ENCODE data around the gene ATXN3L.

ATXN3L gene

GRCh38 chrX:13319953-13320352 lies at the start of gene ATXN3L:
Gene ATXN3L (minus strand): TSS chrX:13320053. CDS start chrX:13319934, 119 bp downstream.
- H3K4me3 ChIP-seq (ENCODE audit: low read depth in 1 of 5, low read length in 5 of 5): no peak within 1 kb of the TSS
- no peaks in the 10 kb centered on the region for H3K36me3 ChIP-seq (ENCODE audit: control insufficient read depth in 5 of 5, insufficient read depth in 5 of 5, low read length in 5 of 5)
- H3K9ac ChIP-seq (ENCODE audit: low read length in 5 of 5): no peak within 1 kb of the TSS
- no peaks in the 10 kb centered on the region for H3K4me1 ChIP-seq (ENCODE audit: control insufficient read depth in 5 of 5, insufficient read depth in 5 of 5, low read length in 5 of 5)
- no peak within 1 kb of the TSS for H3K27ac ChIP-seq (ENCODE audit: low read depth, low read length)
- H3K27me3 ChIP-seq (ENCODE audit: control insufficient read depth in 5 of 5, insufficient read depth in 4 of 5, low read length in 5 of 5): no peaks in the 10 kb centered on the region
- H3K9me3 ChIP-seq (ENCODE audit: control insufficient read depth in 5 of 5, low read length in 5 of 5): no peaks in the 10 kb centered on the region

GRCh38 chrX:13369256-13370030 lies 49.6 kb upstream of the ATXN3L start:
- H3K9ac ChIP-seq (ENCODE audit: low read length in 5 of 5): no peak overlapping the region
- no peaks in the 10 kb centered on the region for H3K36me3 ChIP-seq (ENCODE audit: control insufficient read depth in 5 of 5, insufficient read depth in 5 of 5, low read length in 5 of 5)
- H3K4me3 ChIP-seq (ENCODE audit: low read depth in 1 of 5, low read length in 5 of 5): no peak overlapping the region
- peaks cover 0 to 10% (median 0%) of the 10 kb centered on the region in 5 donors for H3K27me3 ChIP-seq (ENCODE audit: control insufficient read depth in 5 of 5, insufficient read depth in 4 of 5, low read length in 5 of 5)
- H3K9me3 ChIP-seq (ENCODE audit: control insufficient read depth in 5 of 5, low read length in 5 of 5): no peaks in the 10 kb centered on the region
- H3K27ac ChIP-seq (ENCODE audit: low read depth, low read length): no peak overlapping the region
- peaks cover 0 to 3% (median 0%) of the 10 kb centered on the region in 5 donors for H3K4me1 ChIP-seq (ENCODE audit: control insufficient read depth in 5 of 5, insufficient read depth in 5 of 5, low read length in 5 of 5)

- Histone ChIP-seq H3K9me3 (ENCODE audit: control insufficient read depth in 5 of 5, low read length in 5 of 5) (no peaks in the 10 kb centered on the region), H3K9ac (ENCODE audit: low read length in 5 of 5) (no peak overlapping the region), H3K4me1 (ENCODE audit: control insufficient read depth in 5 of 5, insufficient read depth in 5 of 5, low read length in 5 of 5) (no peaks in the 10 kb centered on the region), H3K36me3 (ENCODE audit: control insufficient read depth in 5 of 5, insufficient read depth in 5 of 5, low read length in 5 of 5) (no peaks in the 10 kb centered on the region), H3K27me3 (ENCODE audit: control insufficient read depth in 5 of 5, insufficient read depth in 4 of 5, low read length in 5 of 5) (peaks cover 0 to 4% (median 0%) of the 10 kb centered on the region in 5 donors), H3K4me3 (ENCODE audit: low read depth in 1 of 5, low read length in 5 of 5) (no peak overlapping the region), H3K27ac (ENCODE audit: low read depth, low read length) (no peak overlapping the region)
Observed at GRCh38 chrX:13367950-13368349, 48.1 kb upstream of the ATXN3L start.

GRCh38 chrX:13366698-13367097 lies 46.8 kb upstream of the ATXN3L start:
- Histone ChIP-seq H3K9ac (ENCODE audit: low read length in 5 of 5) (no peak overlapping the region), H3K27ac (ENCODE audit: low read depth, low read length) (no peak overlapping the region), H3K36me3 (ENCODE audit: control insufficient read depth in 5 of 5, insufficient read depth in 5 of 5, low read length in 5 of 5) (no peaks in the 10 kb centered on the region), H3K4me3 (ENCODE audit: low read depth in 1 of 5, low read length in 5 of 5) (no peak overlapping the region), H3K4me1 (ENCODE audit: control insufficient read depth in 5 of 5, insufficient read depth in 5 of 5, low read length in 5 of 5) (no peaks in the 10 kb centered on the region), H3K9me3 (ENCODE audit: control insufficient read depth in 5 of 5, low read length in 5 of 5) (no peaks in the 10 kb centered on the region), H3K27me3 (ENCODE audit: control insufficient read depth in 5 of 5, insufficient read depth in 4 of 5, low read length in 5 of 5) (peaks cover 0 to 4% (median 0%) of the 10 kb centered on the region in 5 donors)

- Histone ChIP-seq H3K4me1 (ENCODE audit: control insufficient read depth in 5 of 5, insufficient read depth in 5 of 5, low read length in 5 of 5) (no peaks in the 10 kb centered on the region), H3K9ac (ENCODE audit: low read length in 5 of 5) (no peak overlapping the region), H3K36me3 (ENCODE audit: control insufficient read depth in 5 of 5, insufficient read depth in 5 of 5, low read length in 5 of 5) (no peaks in the 10 kb centered on the region), H3K27me3 (ENCODE audit: control insufficient read depth in 5 of 5, insufficient read depth in 4 of 5, low read length in 5 of 5) (peaks cover 0 to 2% (median 0%) of the 10 kb centered on the region in 5 donors), H3K27ac (ENCODE audit: low read depth, low read length) (no peak overlapping the region), H3K9me3 (ENCODE audit: control insufficient read depth in 5 of 5, low read length in 5 of 5) (no peaks in the 10 kb centered on the region), H3K4me3 (ENCODE audit: low read depth in 1 of 5, low read length in 5 of 5) (no peak overlapping the region)
Observed at GRCh38 chrX:13365161-13365560, 45.3 kb upstream of the ATXN3L start.

GRCh38 chrX:13364230-13364857 lies 44.5 kb upstream of the ATXN3L start:
- Histone ChIP-seq H3K27me3 (ENCODE audit: control insufficient read depth in 5 of 5, insufficient read depth in 4 of 5, low read length in 5 of 5) (peaks cover 0 to 2% (median 0%) of the 10 kb centered on the region in 5 donors), H3K36me3 (ENCODE audit: control insufficient read depth in 5 of 5, insufficient read depth in 5 of 5, low read length in 5 of 5) (no peaks in the 10 kb centered on the region), H3K4me3 (ENCODE audit: low read depth in 1 of 5, low read length in 5 of 5) (no peak overlapping the region), H3K9me3 (ENCODE audit: control insufficient read depth in 5 of 5, low read length in 5 of 5) (no peaks in the 10 kb centered on the region), H3K4me1 (ENCODE audit: control insufficient read depth in 5 of 5, insufficient read depth in 5 of 5, low read length in 5 of 5) (no peaks in the 10 kb centered on the region), H3K27ac (ENCODE audit: low read depth, low read length) (no peak overlapping the region), H3K9ac (ENCODE audit: low read length in 5 of 5) (no peak overlapping the region)

- no peaks in the 10 kb centered on the region for H3K36me3 ChIP-seq (ENCODE audit: control insufficient read depth in 5 of 5, insufficient read depth in 5 of 5, low read length in 5 of 5)
- no peak overlapping the region for H3K9ac ChIP-seq (ENCODE audit: low read length in 5 of 5)
- H3K4me3 ChIP-seq (ENCODE audit: low read depth in 1 of 5, low read length in 5 of 5): no peak overlapping the region
- no peaks in the 10 kb centered on the region for H3K9me3 ChIP-seq (ENCODE audit: control insufficient read depth in 5 of 5, low read length in 5 of 5)
- peaks cover 0 to 4% (median 0%) of the 10 kb centered on the region in 5 donors for H3K4me1 ChIP-seq (ENCODE audit: control insufficient read depth in 5 of 5, insufficient read depth in 5 of 5, low read length in 5 of 5)
- no peak overlapping the region for H3K27ac ChIP-seq (ENCODE audit: low read depth, low read length)
- H3K27me3 ChIP-seq (ENCODE audit: control insufficient read depth in 5 of 5, insufficient read depth in 4 of 5, low read length in 5 of 5): peaks cover 0 to 4% (median 0%) of the 10 kb centered on the region in 5 donors
Observed at GRCh38 chrX:13360146-13360545, 40.3 kb upstream of the ATXN3L start.

GRCh38 chrX:13357925-13358324 lies 38.1 kb upstream of the ATXN3L start:
- H3K4me3 ChIP-seq (ENCODE audit: low read depth in 1 of 5, low read length in 5 of 5): no peak overlapping the region
- H3K27me3 ChIP-seq (ENCODE audit: control insufficient read depth in 5 of 5, insufficient read depth in 4 of 5, low read length in 5 of 5): peaks cover 0 to 4% (median 0%) of the 10 kb centered on the region in 5 donors
- no peak overlapping the region for H3K27ac ChIP-seq (ENCODE audit: low read depth, low read length)
- peaks cover 0 to 4% (median 0%) of the 10 kb centered on the region in 5 donors for H3K4me1 ChIP-seq (ENCODE audit: control insufficient read depth in 5 of 5, insufficient read depth in 5 of 5, low read length in 5 of 5)
- H3K36me3 ChIP-seq (ENCODE audit: control insufficient read depth in 5 of 5, insufficient read depth in 5 of 5, low read length in 5 of 5): no peaks in the 10 kb centered on the region
- H3K9me3 ChIP-seq (ENCODE audit: control insufficient read depth in 5 of 5, low read length in 5 of 5): no peaks in the 10 kb centered on the region
- H3K9ac ChIP-seq (ENCODE audit: low read length in 5 of 5): no peak overlapping the region

GRCh38 chrX:13346646-13347045 lies 26.8 kb upstream of the ATXN3L start:
- Histone ChIP-seq H3K9me3 (ENCODE audit: control insufficient read depth in 5 of 5, low read length in 5 of 5) (no peaks in the 10 kb centered on the region), H3K9ac (ENCODE audit: low read length in 5 of 5) (no peak overlapping the region), H3K36me3 (ENCODE audit: control insufficient read depth in 5 of 5, insufficient read depth in 5 of 5, low read length in 5 of 5) (no peaks in the 10 kb centered on the region), H3K27ac (ENCODE audit: low read depth, low read length) (no peak overlapping the region), H3K27me3 (ENCODE audit: control insufficient read depth in 5 of 5, insufficient read depth in 4 of 5, low read length in 5 of 5) (peaks cover 0 to 6% (median 0%) of the 10 kb centered on the region in 5 donors), H3K4me1 (ENCODE audit: control insufficient read depth in 5 of 5, insufficient read depth in 5 of 5, low read length in 5 of 5) (peaks cover 0 to 4% (median 0%) of the 10 kb centered on the region in 5 donors), H3K4me3 (ENCODE audit: low read depth in 1 of 5, low read length in 5 of 5) (no peak overlapping the region)

GRCh38 chrX:13345438-13345837 lies 25.6 kb upstream of the ATXN3L start:
- Histone ChIP-seq H3K4me3 (ENCODE audit: low read depth in 1 of 5, low read length in 5 of 5) (no peak overlapping the region), H3K9me3 (ENCODE audit: control insufficient read depth in 5 of 5, low read length in 5 of 5) (no peaks in the 10 kb centered on the region), H3K9ac (ENCODE audit: low read length in 5 of 5) (no peak overlapping the region), H3K36me3 (ENCODE audit: control insufficient read depth in 5 of 5, insufficient read depth in 5 of 5, low read length in 5 of 5) (no peaks in the 10 kb centered on the region), H3K27me3 (ENCODE audit: control insufficient read depth in 5 of 5, insufficient read depth in 4 of 5, low read length in 5 of 5) (peaks cover 0 to 6% (median under 1%) of the 10 kb centered on the region in 5 donors), H3K4me1 (ENCODE audit: control insufficient read depth in 5 of 5, insufficient read depth in 5 of 5, low read length in 5 of 5) (peaks cover 0 to 4% (median 0%) of the 10 kb centered on the region in 5 donors), H3K27ac (ENCODE audit: low read depth, low read length) (no peak overlapping the region)
